Measurements from ENCODE around the gene PHC2. TPM values are rescaled to one million over a fixed set of nuclear protein-coding genes. Genes with fewer than 3 reads are reported as not detected.

The PHC2 gene
- total RNA-seq, 1 donor from 2014 or later: 31.3 TPM

GRCh38 chr1:33468531-33468930, 37.6 kb upstream of the PHC2 start:
- H3K4me1 ChIP-seq (ENCODE audit: control insufficient read depth in 3 of 3, insufficient read depth in 3 of 3, low read length in 3 of 3): peaks cover 24 to 39% (median 25%) of the 10 kb centered on the region in 3 donors
- H3K9me3 ChIP-seq (ENCODE audit: control insufficient read depth in 3 of 3, low read length in 3 of 3): no peaks in the 10 kb centered on the region
- no peak overlapping the region for H3K27ac ChIP-seq (ENCODE audit: low read depth, low read length)
- H3K9ac ChIP-seq (ENCODE audit: low read depth in 1 of 3, low read length in 3 of 3): peak overlapping the region in 1 of 3 donors; percentile 4
- H3K4me3 ChIP-seq (ENCODE audit: low read length in 3 of 3): no peak overlapping the region
- H3K27me3 ChIP-seq (ENCODE audit: control insufficient read depth in 3 of 3, insufficient read depth in 3 of 3, low read length in 3 of 3): no peaks in the 10 kb centered on the region
- H3K36me3 ChIP-seq (ENCODE audit: control insufficient read depth in 3 of 3, insufficient read depth in 3 of 3, low read length in 3 of 3): no peaks in the 10 kb centered on the region

DNA sequence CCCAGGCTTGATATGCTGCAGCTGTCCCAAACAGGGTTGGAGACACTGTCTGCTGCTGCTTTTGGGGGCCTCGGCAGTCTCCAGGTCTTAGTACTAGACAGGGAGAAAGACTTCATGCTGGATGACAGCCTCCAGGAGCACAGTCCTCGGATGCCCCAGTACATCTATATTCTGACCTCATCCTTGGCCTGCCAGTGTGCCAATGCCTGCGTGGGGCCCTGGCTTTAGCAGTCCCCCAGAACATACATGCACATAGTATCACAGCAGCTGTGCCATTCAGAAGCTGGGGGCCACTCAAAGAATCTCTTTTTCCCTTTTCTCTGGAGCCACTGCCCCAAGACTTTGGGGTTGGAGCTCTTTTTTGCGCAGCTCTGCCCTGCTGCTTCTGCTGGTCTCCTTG, 37.1 kb upstream of the PHC2 start:
- Histone ChIP-seq H3K4me3 (ENCODE audit: low read length in 3 of 3) (no peak overlapping the region), H3K27ac (ENCODE audit: low read depth, low read length) (no peak overlapping the region), H3K27me3 (ENCODE audit: control insufficient read depth in 3 of 3, insufficient read depth in 3 of 3, low read length in 3 of 3) (no peaks in the 10 kb centered on the region), H3K4me1 (ENCODE audit: control insufficient read depth in 3 of 3, insufficient read depth in 3 of 3, low read length in 3 of 3) (peaks cover 20 to 34% (median 25%) of the 10 kb centered on the region in 3 donors), H3K36me3 (ENCODE audit: control insufficient read depth in 3 of 3, insufficient read depth in 3 of 3, low read length in 3 of 3) (no peaks in the 10 kb centered on the region), H3K9me3 (ENCODE audit: control insufficient read depth in 3 of 3, low read length in 3 of 3) (no peaks in the 10 kb centered on the region), H3K9ac (ENCODE audit: low read depth in 1 of 3, low read length in 3 of 3) (peak overlapping the region in 1 of 3 donors; percentile 4)

GRCh38 chr1:33466159-33466558, 35.3 kb upstream of the PHC2 start:
- H3K4me1 ChIP-seq (ENCODE audit: control insufficient read depth in 3 of 3, insufficient read depth in 3 of 3, low read length in 3 of 3): peaks cover 12 to 27% (median 22%) of the 10 kb centered on the region in 3 donors
- H3K9me3 ChIP-seq (ENCODE audit: control insufficient read depth in 3 of 3, low read length in 3 of 3): no peaks in the 10 kb centered on the region
- H3K27me3 ChIP-seq (ENCODE audit: control insufficient read depth in 3 of 3, insufficient read depth in 3 of 3, low read length in 3 of 3): no peaks in the 10 kb centered on the region
- no peak overlapping the region for H3K4me3 ChIP-seq (ENCODE audit: low read length in 3 of 3)
- no peak overlapping the region for H3K27ac ChIP-seq (ENCODE audit: low read depth, low read length)
- no peaks in the 10 kb centered on the region for H3K36me3 ChIP-seq (ENCODE audit: control insufficient read depth in 3 of 3, insufficient read depth in 3 of 3, low read length in 3 of 3)
- H3K9ac ChIP-seq (ENCODE audit: low read depth in 1 of 3, low read length in 3 of 3): peak overlapping the region in 1 of 3 donors; percentile 8

GRCh38 chr1:33465316-33465715, 34.4 kb upstream of the PHC2 start:
- Histone ChIP-seq H3K27ac (ENCODE audit: low read depth, low read length) (no peak overlapping the region), H3K27me3 (ENCODE audit: control insufficient read depth in 3 of 3, insufficient read depth in 3 of 3, low read length in 3 of 3) (no peaks in the 10 kb centered on the region), H3K4me3 (ENCODE audit: low read length in 3 of 3) (no peak overlapping the region), H3K36me3 (ENCODE audit: control insufficient read depth in 3 of 3, insufficient read depth in 3 of 3, low read length in 3 of 3) (no peaks in the 10 kb centered on the region), H3K9ac (ENCODE audit: low read depth in 1 of 3, low read length in 3 of 3) (no peak overlapping the region), H3K9me3 (ENCODE audit: control insufficient read depth in 3 of 3, low read length in 3 of 3) (no peaks in the 10 kb centered on the region), H3K4me1 (ENCODE audit: control insufficient read depth in 3 of 3, insufficient read depth in 3 of 3, low read length in 3 of 3) (peaks cover 19 to 28% (median 25%) of the 10 kb centered on the region in 3 donors)

GRCh38 chr1:33464552-33464951, 33.7 kb upstream of the PHC2 start:
- no peaks in the 10 kb centered on the region for H3K9me3 ChIP-seq (ENCODE audit: control insufficient read depth in 3 of 3, low read length in 3 of 3)
- no peak overlapping the region for H3K4me3 ChIP-seq (ENCODE audit: low read length in 3 of 3)
- no peaks in the 10 kb centered on the region for H3K27me3 ChIP-seq (ENCODE audit: control insufficient read depth in 3 of 3, insufficient read depth in 3 of 3, low read length in 3 of 3)
- no peak overlapping the region for H3K27ac ChIP-seq (ENCODE audit: low read depth, low read length)
- H3K4me1 ChIP-seq (ENCODE audit: control insufficient read depth in 3 of 3, insufficient read depth in 3 of 3, low read length in 3 of 3): peaks cover 24 to 32% (median 30%) of the 10 kb centered on the region in 3 donors
- no peak overlapping the region for H3K9ac ChIP-seq (ENCODE audit: low read depth in 1 of 3, low read length in 3 of 3)
- no peaks in the 10 kb centered on the region for H3K36me3 ChIP-seq (ENCODE audit: control insufficient read depth in 3 of 3, insufficient read depth in 3 of 3, low read length in 3 of 3)

DNA sequence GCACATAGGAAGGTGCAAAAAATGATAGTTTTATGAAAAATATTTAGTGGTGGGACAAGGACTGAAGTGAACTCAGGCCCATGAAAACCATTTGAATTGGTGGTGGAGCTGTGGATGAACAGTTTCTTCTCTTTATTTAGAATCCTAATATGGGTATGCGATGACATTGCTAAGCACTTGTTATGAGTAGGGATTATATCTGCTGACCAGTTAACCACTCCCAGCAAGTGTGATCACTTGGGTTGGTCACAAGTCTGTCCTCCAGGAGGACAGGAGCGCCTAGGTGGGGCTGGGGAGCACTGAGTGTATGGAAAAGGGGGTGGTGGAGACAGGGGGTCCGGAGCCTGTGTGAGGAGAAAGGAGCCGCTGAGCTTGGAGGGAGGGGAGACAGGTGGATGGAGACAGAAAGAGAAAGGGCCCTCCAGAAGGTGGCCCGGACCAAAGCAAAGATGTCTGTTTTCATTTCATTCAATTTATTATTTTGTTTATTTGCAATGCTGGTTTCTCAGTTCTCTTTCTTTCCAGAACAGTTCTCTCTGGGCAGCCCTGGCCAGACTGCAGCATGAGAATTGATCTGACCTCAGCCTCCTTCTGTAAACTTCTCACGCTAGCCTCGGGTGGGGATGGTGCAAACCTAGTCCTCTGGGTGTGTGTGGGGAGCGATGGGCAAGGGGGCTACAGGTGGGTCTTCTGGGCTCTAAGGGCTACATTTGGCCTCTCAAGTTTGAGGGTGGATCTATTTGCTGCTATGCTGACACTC, 31.7 kb upstream of the PHC2 start:
- H3K27me3 ChIP-seq (ENCODE audit: control insufficient read depth in 3 of 3, insufficient read depth in 3 of 3, low read length in 3 of 3): no peaks in the 10 kb centered on the region
- no peak overlapping the region for H3K4me3 ChIP-seq (ENCODE audit: low read length in 3 of 3)
- no peaks in the 10 kb centered on the region for H3K36me3 ChIP-seq (ENCODE audit: control insufficient read depth in 3 of 3, insufficient read depth in 3 of 3, low read length in 3 of 3)
- no peak overlapping the region for H3K9ac ChIP-seq (ENCODE audit: low read depth in 1 of 3, low read length in 3 of 3)
- peaks cover 27 to 38% (median 34%) of the 10 kb centered on the region in 3 donors for H3K4me1 ChIP-seq (ENCODE audit: control insufficient read depth in 3 of 3, insufficient read depth in 3 of 3, low read length in 3 of 3)
- H3K27ac ChIP-seq (ENCODE audit: low read depth, low read length): no peak overlapping the region
- no peaks in the 10 kb centered on the region for H3K9me3 ChIP-seq (ENCODE audit: control insufficient read depth in 3 of 3, low read length in 3 of 3)

GRCh38 chr1:33460947-33461629, 30.2 kb upstream of the PHC2 start:
- Histone ChIP-seq H3K4me3 (ENCODE audit: low read length in 3 of 3) (peak overlapping the region in 1 of 3 donors; percentile 52), H3K4me1 (ENCODE audit: control insufficient read depth in 3 of 3, insufficient read depth in 3 of 3, low read length in 3 of 3) (peaks cover 31 to 44% (median 35%) of the 10 kb centered on the region in 3 donors)

DNA sequence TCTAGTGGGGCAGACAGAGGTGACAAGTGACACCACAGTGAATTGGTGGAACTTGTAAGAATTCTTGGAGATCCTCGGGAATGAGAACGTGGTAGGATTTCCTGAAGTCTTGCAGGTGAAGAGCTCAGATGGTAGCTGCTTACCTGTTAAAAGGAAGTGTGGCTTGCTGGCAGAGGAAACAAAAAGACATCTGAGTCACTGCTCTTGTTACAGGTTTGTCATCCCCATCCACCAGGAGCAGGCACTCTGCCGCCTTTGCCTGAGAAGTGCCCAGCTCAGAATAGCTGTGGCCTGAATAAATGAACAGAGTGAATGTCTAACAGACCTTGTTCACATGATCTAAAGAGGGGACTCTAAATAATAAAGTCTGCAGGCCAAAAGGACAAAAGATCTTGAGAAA, 29.2 kb upstream of the PHC2 start:
- Histone ChIP-seq H3K27ac (ENCODE audit: low read depth, low read length) (peak overlapping the region; percentile 71), H3K9ac (ENCODE audit: low read depth in 1 of 3, low read length in 3 of 3) (peak overlapping the region in 1 of 3 donors; percentile 54), H3K4me1 (ENCODE audit: control insufficient read depth in 3 of 3, insufficient read depth in 3 of 3, low read length in 3 of 3) (peaks cover 38 to 50% (median 39%) of the 10 kb centered on the region in 3 donors), H3K9me3 (ENCODE audit: control insufficient read depth in 3 of 3, low read length in 3 of 3) (no peaks in the 10 kb centered on the region), H3K27me3 (ENCODE audit: control insufficient read depth in 3 of 3, insufficient read depth in 3 of 3, low read length in 3 of 3) (no peaks in the 10 kb centered on the region), H3K4me3 (ENCODE audit: low read length in 3 of 3) (peak overlapping the region in 1 of 3 donors; percentile 7), H3K36me3 (ENCODE audit: control insufficient read depth in 3 of 3, insufficient read depth in 3 of 3, low read length in 3 of 3) (no peaks in the 10 kb centered on the region)

More at GRCh38 chr1:33460947-33461629, 30.2 kb upstream of the PHC2 start:
- Histone ChIP-seq H3K9me3 (ENCODE audit: control insufficient read depth in 3 of 3, low read length in 3 of 3) (no peaks in the 10 kb centered on the region), H3K36me3 (ENCODE audit: control insufficient read depth in 3 of 3, insufficient read depth in 3 of 3, low read length in 3 of 3) (no peaks in the 10 kb centered on the region), H3K9ac (ENCODE audit: low read depth in 1 of 3, low read length in 3 of 3) (peak overlapping the region; percentile 28 to 54 (median 36)), H3K27me3 (ENCODE audit: control insufficient read depth in 3 of 3, insufficient read depth in 3 of 3, low read length in 3 of 3) (no peaks in the 10 kb centered on the region), H3K27ac (ENCODE audit: low read depth, low read length) (peak overlapping the region; percentile 71)

DNA sequence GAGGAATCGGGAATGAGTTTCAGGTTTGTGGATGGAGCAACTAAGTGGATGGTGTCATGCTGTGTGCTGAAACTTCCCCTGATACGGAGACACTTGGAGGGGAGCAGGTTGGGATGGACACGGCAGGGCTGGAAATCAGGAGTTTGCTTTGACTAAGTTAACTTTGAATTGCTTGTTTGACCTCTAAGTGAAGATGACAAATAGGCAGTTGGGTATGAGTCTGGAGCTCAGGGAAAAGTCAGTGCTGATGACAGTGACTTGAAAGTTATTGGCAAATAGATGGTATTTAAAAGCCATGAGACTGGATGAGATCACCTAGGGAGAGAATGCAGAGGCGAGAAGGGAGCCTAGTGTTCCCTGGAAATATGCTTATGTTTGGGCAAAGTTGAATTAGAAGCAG, 28.8 kb upstream of the PHC2 start:
- H3K27ac ChIP-seq (ENCODE audit: low read depth, low read length): peak overlapping the region; percentile 71
- H3K4me3 ChIP-seq (ENCODE audit: low read length in 3 of 3): peak overlapping the region in 1 of 3 donors; percentile 7
- no peaks in the 10 kb centered on the region for H3K27me3 ChIP-seq (ENCODE audit: control insufficient read depth in 3 of 3, insufficient read depth in 3 of 3, low read length in 3 of 3)
- no peak overlapping the region for H3K9ac ChIP-seq (ENCODE audit: low read depth in 1 of 3, low read length in 3 of 3)
- H3K4me1 ChIP-seq (ENCODE audit: control insufficient read depth in 3 of 3, insufficient read depth in 3 of 3, low read length in 3 of 3): peaks cover 38 to 54% (median 40%) of the 10 kb centered on the region in 3 donors
- H3K9me3 ChIP-seq (ENCODE audit: control insufficient read depth in 3 of 3, low read length in 3 of 3): no peaks in the 10 kb centered on the region
- H3K36me3 ChIP-seq (ENCODE audit: control insufficient read depth in 3 of 3, insufficient read depth in 3 of 3, low read length in 3 of 3): no peaks in the 10 kb centered on the region

GRCh38 chr1:33456502-33456886, 25.6 kb upstream of the PHC2 start:
- Histone ChIP-seq H3K27ac (ENCODE audit: low read depth, low read length) (peak overlapping the region; percentile 74), H3K4me3 (ENCODE audit: low read length in 3 of 3) (no peak overlapping the region), H3K27me3 (ENCODE audit: control insufficient read depth in 3 of 3, insufficient read depth in 3 of 3, low read length in 3 of 3) (no peaks in the 10 kb centered on the region), H3K4me1 (ENCODE audit: control insufficient read depth in 3 of 3, insufficient read depth in 3 of 3, low read length in 3 of 3) (peaks cover 38 to 55% (median 42%) of the 10 kb centered on the region in 3 donors), H3K9me3 (ENCODE audit: control insufficient read depth in 3 of 3, low read length in 3 of 3) (no peaks in the 10 kb centered on the region), H3K36me3 (ENCODE audit: control insufficient read depth in 3 of 3, insufficient read depth in 3 of 3, low read length in 3 of 3) (no peaks in the 10 kb centered on the region), H3K9ac (ENCODE audit: low read depth in 1 of 3, low read length in 3 of 3) (peak overlapping the region; percentile 15 to 65 (median 40))
